ENCODE results near the gene SEC14L1.

Gene SEC14L1

DNA sequence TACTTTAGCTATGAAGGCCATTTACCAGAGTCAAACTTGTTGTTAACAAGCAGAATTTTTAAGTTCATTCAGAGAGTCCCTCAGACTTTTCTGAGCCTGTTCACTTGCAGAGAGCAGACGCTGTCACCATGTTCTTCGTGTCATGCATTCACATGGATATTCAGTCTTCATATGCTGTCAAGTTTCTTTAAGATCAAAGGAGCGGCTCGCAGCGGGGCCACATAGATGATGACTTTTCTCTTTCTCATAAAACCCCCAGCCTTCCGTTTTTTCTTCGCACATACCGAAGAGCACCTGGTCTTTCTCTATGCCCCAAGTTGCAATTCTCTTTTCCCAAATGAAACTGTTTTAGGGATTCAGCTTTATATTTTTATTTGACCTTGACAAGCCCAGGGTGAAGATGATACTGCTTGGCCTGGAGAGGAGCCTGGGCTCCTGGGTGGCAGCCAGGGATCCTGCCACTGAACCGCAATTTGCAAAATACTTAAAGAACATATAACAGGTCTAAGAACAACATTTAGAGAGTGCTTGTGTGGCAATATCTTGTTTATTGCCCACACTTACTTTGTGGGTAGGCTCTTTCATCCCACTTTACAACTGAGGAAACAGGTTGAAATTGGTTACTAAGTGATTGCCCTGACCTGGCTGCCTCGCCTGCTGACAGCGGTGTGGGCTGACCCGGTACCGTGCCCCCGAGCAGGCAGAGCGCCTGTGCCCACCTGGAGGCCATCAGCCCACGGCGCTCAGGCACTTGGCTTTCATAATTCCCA lies 22.9 kb downstream of the SEC14L1 start:
- no peak overlapping the region for H3K4me3 ChIP-seq (ENCODE audit: low read depth, low read length)
- TF ChIP-seq, protein P1, sequence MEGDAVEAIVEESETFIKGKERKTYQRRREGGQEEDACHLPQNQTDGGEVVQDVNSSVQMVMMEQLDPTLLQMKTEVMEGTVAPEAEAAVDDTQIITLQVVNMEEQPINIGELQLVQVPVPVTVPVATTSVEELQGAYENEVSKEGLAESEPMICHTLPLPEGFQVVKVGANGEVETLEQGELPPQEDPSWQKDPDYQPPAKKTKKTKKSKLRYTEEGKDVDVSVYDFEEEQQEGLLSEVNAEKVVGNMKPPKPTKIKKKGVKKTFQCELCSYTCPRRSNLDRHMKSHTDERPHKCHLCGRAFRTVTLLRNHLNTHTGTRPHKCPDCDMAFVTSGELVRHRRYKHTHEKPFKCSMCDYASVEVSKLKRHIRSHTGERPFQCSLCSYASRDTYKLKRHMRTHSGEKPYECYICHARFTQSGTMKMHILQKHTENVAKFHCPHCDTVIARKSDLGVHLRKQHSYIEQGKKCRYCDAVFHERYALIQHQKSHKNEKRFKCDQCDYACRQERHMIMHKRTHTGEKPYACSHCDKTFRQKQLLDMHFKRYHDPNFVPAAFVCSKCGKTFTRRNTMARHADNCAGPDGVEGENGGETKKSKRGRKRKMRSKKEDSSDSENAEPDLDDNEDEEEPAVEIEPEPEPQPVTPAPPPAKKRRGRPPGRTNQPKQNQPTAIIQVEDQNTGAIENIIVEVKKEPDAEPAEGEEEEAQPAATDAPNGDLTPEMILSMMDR (IDR thresholded peaks at IDR 0.05; ENCODE audit: borderline replicate concordance, insufficient read depth, low read depth, low read length): no peak

DNA sequence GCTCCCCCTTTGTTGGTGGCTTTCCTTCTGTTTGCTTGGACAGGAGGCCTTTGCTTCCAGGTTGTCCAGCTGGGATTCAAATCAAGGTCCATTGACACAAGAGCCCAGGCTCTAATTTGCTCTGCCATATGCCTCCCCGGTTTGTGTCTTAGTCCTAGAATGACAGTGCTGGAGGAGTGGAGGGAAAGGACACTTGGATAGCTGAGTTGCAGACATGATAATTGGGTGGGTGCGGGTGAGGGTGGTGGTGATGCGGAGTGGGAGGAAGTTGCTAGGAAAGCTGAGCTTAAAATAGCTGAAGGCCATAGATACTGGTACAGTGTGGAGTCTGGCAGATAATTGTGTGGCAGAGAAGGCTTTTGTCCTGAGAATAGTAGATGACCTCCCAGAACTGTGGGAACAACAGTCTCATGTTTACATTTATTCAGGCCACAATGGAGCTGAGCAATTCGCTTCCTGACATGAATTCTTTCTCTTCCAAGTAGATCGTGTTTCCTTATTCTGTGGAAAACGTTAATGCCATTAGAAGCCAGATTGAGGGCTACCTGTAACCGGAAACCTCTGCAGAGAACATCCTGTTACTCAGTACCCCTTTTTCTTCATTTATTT lies 23.8 kb downstream of the SEC14L1 start:
- TF ChIP-seq, protein P1 (IDR thresholded peaks at IDR 0.05; ENCODE audit: borderline replicate concordance, insufficient read depth, low read depth, low read length): no peak
- no peak overlapping the region for H3K4me3 ChIP-seq (ENCODE audit: low read depth, low read length)

DNA sequence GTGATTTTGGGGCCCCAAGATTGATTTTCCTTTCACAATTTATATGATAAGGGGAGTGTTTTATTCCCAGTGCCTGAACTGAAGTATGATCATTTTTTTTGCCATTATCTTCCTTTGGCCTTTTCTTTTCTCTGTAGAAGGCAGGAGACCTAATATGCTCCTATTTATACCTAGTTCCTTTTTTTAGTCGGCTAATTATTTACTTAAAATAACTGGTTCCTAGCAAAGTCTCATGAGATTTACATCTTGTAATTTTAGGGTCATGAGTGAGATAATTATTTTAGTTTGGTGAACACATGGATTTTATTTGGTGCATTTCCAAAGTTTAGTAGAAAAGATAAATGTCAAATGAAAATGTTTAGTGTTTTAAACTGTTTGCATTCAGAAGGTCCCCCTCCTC lies 24.8 kb downstream of the SEC14L1 start:
- no peak overlapping the region for H3K4me3 ChIP-seq (ENCODE audit: low read depth, low read length)
- TF ChIP-seq, protein P1 (IDR thresholded peaks at IDR 0.05; ENCODE audit: borderline replicate concordance, insufficient read depth, low read depth, low read length): no peak

DNA sequence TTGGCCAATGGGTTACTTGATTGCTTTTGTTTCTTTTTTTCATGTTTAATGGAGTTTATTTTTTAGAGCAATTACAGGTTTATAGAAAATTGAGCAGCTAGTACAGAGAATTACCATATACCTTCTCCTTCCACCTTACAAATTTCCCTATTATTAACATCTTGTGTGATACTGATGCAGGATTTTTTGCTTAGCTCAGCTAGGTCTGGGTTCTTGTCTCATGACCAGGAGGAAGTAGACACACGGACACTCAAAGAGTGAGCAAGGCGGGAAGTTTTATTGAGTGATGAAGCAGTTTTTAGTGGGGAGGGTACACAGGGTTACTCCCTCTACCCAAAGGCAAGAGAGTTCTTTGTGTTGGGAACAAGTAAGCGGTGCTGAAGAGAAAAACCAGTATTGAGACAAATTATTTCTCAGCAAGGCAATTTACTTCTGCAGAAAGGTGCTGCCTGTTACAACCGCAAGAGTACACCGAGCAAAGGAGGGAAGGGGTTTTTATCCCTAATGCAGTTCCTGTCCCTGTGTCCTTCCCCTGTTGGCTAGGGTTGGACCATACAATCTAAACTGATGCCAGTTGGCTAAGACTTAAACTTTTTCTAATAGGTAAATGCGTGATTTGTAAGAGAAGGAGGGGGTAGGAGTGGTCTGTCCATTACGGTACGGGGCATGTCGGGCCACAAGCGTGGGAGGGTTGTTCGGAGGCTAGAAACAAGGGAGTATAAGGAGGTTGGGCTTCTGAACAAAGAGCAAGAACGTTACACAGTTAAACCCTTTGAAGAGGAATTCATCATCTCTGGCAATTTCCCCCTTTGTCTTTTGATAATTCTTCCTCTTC lies 26.9 kb downstream of the SEC14L1 start:
- no peak overlapping the region for H3K4me3 ChIP-seq (ENCODE audit: low read depth, low read length)
- TF ChIP-seq, protein P1 (IDR thresholded peaks at IDR 0.05; ENCODE audit: borderline replicate concordance, insufficient read depth, low read depth, low read length): no peak

DNA sequence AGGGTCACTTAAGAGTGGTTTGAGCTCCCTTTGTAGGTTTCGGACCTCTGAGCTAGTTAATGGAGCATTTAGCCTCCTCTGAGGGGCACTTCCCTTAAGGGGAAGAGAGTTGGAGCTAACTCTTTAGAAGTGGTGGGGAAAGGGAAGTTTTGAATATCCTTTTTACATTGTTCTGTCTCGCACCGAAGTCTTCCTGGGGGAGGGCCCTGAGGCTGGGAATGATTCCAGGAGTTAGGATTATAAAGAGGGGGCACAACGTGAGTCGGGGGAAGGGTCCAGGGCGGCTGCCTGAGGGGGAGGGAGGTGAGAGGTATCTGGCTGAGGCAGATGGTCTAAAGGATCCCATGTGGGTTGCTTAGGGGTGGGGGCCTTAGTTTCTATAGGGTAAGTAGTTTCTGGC lies 32.3 kb downstream of the SEC14L1 start:
- TF ChIP-seq, protein P1 (IDR thresholded peaks at IDR 0.05; ENCODE audit: borderline replicate concordance, insufficient read depth, low read depth, low read length): no peak

DNA sequence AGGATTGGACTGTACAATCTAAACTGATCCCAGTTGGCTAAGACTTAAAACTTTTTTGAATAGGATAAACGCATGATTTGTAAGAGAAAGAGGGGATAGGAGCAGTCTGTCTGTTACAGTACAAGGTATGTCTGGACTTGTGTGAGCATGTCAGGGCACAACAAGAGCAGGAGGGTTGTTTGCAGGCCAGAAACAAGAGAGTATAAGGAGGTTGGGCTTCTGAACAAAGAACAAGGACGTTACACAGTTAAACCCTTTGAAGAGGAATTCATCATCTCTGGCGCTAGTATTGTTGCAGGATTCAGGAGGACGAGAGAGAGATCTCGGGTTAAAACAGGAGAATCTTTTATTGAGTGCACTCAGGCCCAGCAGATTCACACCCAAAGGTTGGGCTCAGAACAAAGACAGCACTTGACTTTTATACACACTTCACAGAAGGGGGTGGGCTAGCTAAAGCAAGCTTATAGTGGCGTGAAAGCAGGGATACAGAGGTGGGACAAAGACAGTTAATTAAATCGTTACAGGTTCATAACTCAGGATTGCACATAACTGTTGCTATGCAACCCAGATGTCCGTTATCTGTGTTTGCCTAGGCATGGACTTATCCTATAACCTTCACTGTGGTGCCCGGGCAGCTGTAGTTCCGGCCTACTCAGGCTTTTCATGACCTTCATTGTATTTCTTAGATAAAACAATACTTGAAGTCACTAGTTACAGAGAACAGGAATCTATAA lies 34.3 kb downstream of the SEC14L1 start:
- TF ChIP-seq, protein P1 (IDR thresholded peaks at IDR 0.05; ENCODE audit: borderline replicate concordance, insufficient read depth, low read depth, low read length): no peak
- no peak overlapping the region for H3K4me3 ChIP-seq (ENCODE audit: low read depth, low read length)

More for the DNA sequence above, 32.3 kb downstream of the SEC14L1 start:
- H3K4me3 ChIP-seq (ENCODE audit: low read depth, low read length): no peak overlapping the region

Data from GM12875 (cell line).